DND-41 (cell line): ENCODE results near the gene IFNA4.

Experiments
- CTCF ChIP-seq: IDR thresholded peaks from 2 replicates; pipeline ENCODE4 v1.5.1; 2012; ENCODE audit warnings: borderline replicate concordance, low read length, moderate library complexity, mild to moderate bottlenecking; ENCODE audit not compliant: poor library complexity, severe bottlenecking; ENCODE audit errors: extremely low read depth
- EZH2 ChIP-seq: IDR thresholded peaks from 3 replicates; pipeline ENCODE4 v1.6.1; 2012; ENCODE audit warnings: borderline replicate concordance, low read depth, mild to moderate bottlenecking, moderate library complexity, low read length, inconsistent platforms; ENCODE audit not compliant: severe bottlenecking

DNA sequence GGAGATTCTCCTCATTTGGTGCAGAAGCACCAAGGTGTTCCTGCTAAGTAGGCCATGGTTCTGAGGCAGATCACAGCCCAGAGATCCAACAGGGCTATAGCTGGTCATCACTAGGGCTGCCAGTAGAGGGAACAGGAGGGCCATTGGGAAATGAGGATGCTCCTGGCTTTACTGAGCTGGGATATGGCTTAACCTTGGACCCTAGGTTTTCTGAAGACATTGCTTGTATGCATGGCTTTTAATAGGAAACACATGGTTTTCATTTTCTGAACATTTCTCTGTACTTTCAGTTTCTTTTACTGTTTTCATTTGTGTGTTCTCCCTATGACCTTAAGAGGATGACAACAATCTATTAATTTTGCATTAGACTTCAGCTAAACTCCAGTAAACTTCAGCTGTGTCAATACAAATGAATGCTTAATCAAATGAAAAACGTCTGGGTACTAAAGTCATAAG is 45.9 kb downstream of the IFNA4 start, which contains the start of gene IFNW1:
- TF ChIP-seq CTCF: no peak
- TF ChIP-seq EZH2: no peak
